Fibroblast of the aortic adventitia (primary cell): ENCODE data around the gene PTPN20. TPM values are rescaled to one million over a fixed set of nuclear protein-coding genes. Genes with fewer than 3 reads are reported as not detected.

Experiments used
- DNase-seq: peaks from one replicate; pipeline ENCODE4 v3.0.0-alpha.2; 2010; ENCODE audit warnings: low read depth
- H3K4me3 ChIP-seq: 2 replicates; pipeline ENCODE4 v1.5.1; 2011; ENCODE audit warnings: low read depth, mild to moderate bottlenecking, control low read depth, low read length, moderate library complexity
- CTCF ChIP-seq: IDR thresholded peaks from 2 replicates; pipeline ENCODE4 v1.5.1; 2011; ENCODE audit warnings: mild to moderate bottlenecking, low read length, control low read depth, inconsistent platforms; ENCODE audit not compliant: insufficient read depth
- total RNA-seq: library from RNA; depleted of rRNA; stranded (reverse); fragments of >200 nt; gene quantifications from 2 replicates; pipeline ENCODE4 v1.2.3, GENCODE V29; 2012; ENCODE audit warnings: low replicate concordance

The PTPN20 gene
- total RNA-seq, 1 donor = 0.27 TPM

GRCh38 chr10:47043928-47044538, 132.8 kb downstream of the PTPN20 start:
- DNase-seq = no peak
- no peak overlapping the region for H3K4me3 ChIP-seq
- TF ChIP-seq CTCF = no peak

- DNase-seq = peak; percentile 42
- H3K4me3 ChIP-seq = no peak overlapping the region
- TF ChIP-seq CTCF = no peak
Measured at GRCh38 chr10:47044741-47045140, 133.5 kb downstream of the PTPN20 start.

- no peak for TF ChIP-seq CTCF
Measured at GRCh38 chr10:47045331-47045861, 134.2 kb downstream of the PTPN20 start.

GRCh38 chr10:47046321-47047126, 135.3 kb downstream of the PTPN20 start:
- H3K4me3 ChIP-seq = no peak overlapping the region
- TF ChIP-seq CTCF = no peak
- no peak for DNase-seq

More at GRCh38 chr10:47045331-47045861, 134.2 kb downstream of the PTPN20 start:
- H3K4me3 ChIP-seq = no peak overlapping the region
- DNase-seq = no peak

- no peak for DNase-seq
- H3K4me3 ChIP-seq = no peak overlapping the region
- no peak for TF ChIP-seq CTCF
Measured at GRCh38 chr10:47047127-47047504, 135.9 kb downstream of the PTPN20 start.

- peak; percentile 84 for DNase-seq
- H3K4me3 ChIP-seq = no peak overlapping the region
- peak; percentile 91 for TF ChIP-seq CTCF
Measured at GRCh38 chr10:47047577-47048525, 136.6 kb downstream of the PTPN20 start.
